ENCODE data around the gene RPL12. TPM values are rescaled to one million over a fixed set of nuclear protein-coding genes. Genes with fewer than 3 reads are reported as not detected.

RPL12 gene
- total and polyA plus RNA-seq, 9 of the 15 experiments (the other 6 are each of a cell fraction or from before 2014, with no cell fraction given), result 1,614 to 4,558 (median 2,531) TPM

GRCh38 chr9:127447416-127448111, 3.6 kb downstream of the RPL12 start (continued):
- TF ChIP-seq ATF7 (IDR thresholded peaks at IDR 0.05), result peak; percentile 68; the same call in 1 of the 2 replicates
- no peak for TF ChIP-seq BCL6 (CRISPR knock-in tag; IDR thresholded peaks at IDR 0.05)

GRCh38 chr9:127446713-127447415, 4.3 kb downstream of the RPL12 start:
- Histone ChIP-seq H3K79me2 (ENCODE audit: control insufficient read depth, insufficient read depth, low read length) (peaks cover 52% of the 10 kb centered on the region), H3K9me1 (ENCODE audit: control insufficient read depth, insufficient read depth, low read length) (no peaks in the 10 kb centered on the region), H3K4me3 (no peak overlapping the region), H3K9me3 (replicated peaks; ENCODE audit: control insufficient read depth, insufficient read depth, low read depth, low read length) (peaks cover 12% of the 10 kb centered on the region), H3K27me3 (ENCODE audit: control insufficient read depth in 2 of 2, insufficient read depth in 2 of 2, low read length in 2 of 2) (no peaks in the 10 kb centered on the region), H2AFZ (ENCODE audit: low read depth, low read length) (no peak overlapping the region), H3K36me3 (ENCODE audit: control insufficient read depth, insufficient read depth, low read length) (peaks cover 83% of the 10 kb centered on the region), H3K9ac (ENCODE audit: insufficient read depth in 1 of 2, low read depth in 2 of 2, low read length in 2 of 2) (no peak overlapping the region), H4K20me1 (replicated peaks; ENCODE audit: control insufficient read depth, insufficient read depth, low read length) (peaks cover 35% of the 10 kb centered on the region), H3K4me1 (replicated peaks in 1 of 2; ENCODE audit: control insufficient read depth in 2 of 2, insufficient read depth in 2 of 2, low read length in 2 of 2) (peaks cover 8 to 12% of the 10 kb centered on the region in 2 experiments; a peak in 4 of 5 replicates), H3K27ac (ENCODE audit: extremely low read depth, low read depth, low read length) (peak overlapping the region; percentile 82; the same call in 2 of the 3 replicates), H3K4me2 (ENCODE audit: insufficient read depth, low read length) (peak overlapping the region; percentile 12; the same call in 1 of the 2 replicates)
- intact Hi-C loops (cut with micrococcal nuclease) (no loop called here), in situ Hi-C loops (cut with MboI) (no loop called here)
- no TSS peak for BruUV-seq (replicated peaks)
- ChIA-PET POLR2A (interaction anchor here (0.6 to 5.5 kb wide), 7 partner anchors 10 to 54 kb away, joined by 3 to 30 read pairs (median 3); partner anchors contain the start of gene ZNF79), CTCF (ENCODE audit: low intra/inter-chr PET ratio) (no interaction called here)
- DNase-seq (ENCODE audit: extremely low read depth in 1 of 4, low spot score in 3 of 4), result peak in 1 of 4 experiments; percentile 34
- FAIRE-seq, result peak; percentile 11
- WGBS (ENCODE audit: insufficient coverage, low coverage, missing lambda C conversion rate), result 78% methylated on average over 7 of the region's 7 CpGs
- peak; percentile 3 for ATAC-seq
- TF ChIP-seq POLR2A (conservative IDR thresholded peaks at IDR 0.05), result peak; percentile 4
- no peak for TF ChIP-seq SAFB2 (IDR thresholded peaks at IDR 0.05; ENCODE audit: borderline replicate concordance, low read depth, low read length, severe bottlenecking)
- TF ChIP-seq ETS1 (conservative IDR thresholded peaks at IDR 0.05; ENCODE audit: control insufficient read depth, low read depth, low read length), result no peak
- TF ChIP-seq ADNP (tag; IDR thresholded peaks at IDR 0.05), result no peak
- peak; percentile 14; the same call in 1 of the 2 replicates for TF ChIP-seq POLR2AphosphoS5 (IDR thresholded peaks at IDR 0.05; ENCODE audit: control insufficient read depth, insufficient read depth, low read depth, low read length)
- TF ChIP-seq ZBTB26 (CRISPR knock-in tag; IDR thresholded peaks at IDR 0.05), result no peak
- no peak for TF ChIP-seq MIER1 (IDR thresholded peaks at IDR 0.05; ENCODE audit: low read depth)
- TF ChIP-seq ZNF592 (IDR thresholded peaks at IDR 0.05), result 0 out of 2 replicates have a peak, but pooled peaks have one; percentile 19
- TF ChIP-seq MCM3 (IDR thresholded peaks at IDR 0.05), result no peak
- peak; percentile 26 for TF ChIP-seq SIRT6 (IDR thresholded peaks at IDR 0.05; ENCODE audit: low read depth, low read length)

Measured in K562 (cell line).